ENCODE results near the gene IPPK.
"Not testable (repeated sequence)": the region's sequence is repeated elsewhere in the genome, so short reads cannot be mapped to it uniquely, and the experiment has no call there.

Gene IPPK

DNA sequence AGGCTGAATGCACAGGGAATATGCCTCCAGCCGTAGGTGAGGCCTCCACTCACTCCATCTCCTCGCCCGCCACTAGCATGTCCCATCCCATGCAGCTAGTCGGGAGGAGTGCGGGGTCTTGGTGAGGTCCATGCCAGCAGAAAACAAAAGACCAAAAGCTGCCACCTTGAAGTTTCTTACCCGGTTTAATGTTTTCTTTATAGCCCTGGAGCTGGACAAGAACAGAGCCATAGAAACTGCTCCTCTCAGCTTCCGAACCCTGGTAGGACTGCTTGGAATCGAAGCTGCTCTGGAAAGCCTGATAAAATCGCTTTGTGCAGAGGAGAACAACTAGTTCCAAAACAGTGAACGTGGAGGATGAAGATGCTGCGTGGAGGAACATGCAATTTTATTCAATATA lies 57.1 kb downstream of the IPPK start:
- no peak for DNase-seq

DNA sequence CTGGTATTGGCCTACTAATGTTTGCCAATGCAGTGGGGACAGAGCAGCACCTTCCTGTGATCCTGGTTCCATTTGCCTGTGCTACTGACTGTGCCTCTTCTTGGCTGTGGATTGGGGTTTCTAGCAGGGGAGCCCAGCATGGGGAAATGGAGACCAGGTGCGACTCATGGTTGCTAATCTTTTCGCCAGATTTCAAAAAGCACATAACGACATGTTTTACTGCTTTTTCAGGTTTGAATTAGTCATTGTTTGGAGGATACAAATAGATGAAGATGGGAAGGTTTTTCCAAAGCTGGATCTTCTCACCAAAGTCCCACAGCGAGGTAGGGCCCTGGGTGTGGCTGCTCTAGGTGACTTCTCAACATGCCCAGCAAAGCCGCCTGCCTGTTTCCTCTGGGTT lies 57.6 kb downstream of the IPPK start:
- no peak for DNase-seq

DNA sequence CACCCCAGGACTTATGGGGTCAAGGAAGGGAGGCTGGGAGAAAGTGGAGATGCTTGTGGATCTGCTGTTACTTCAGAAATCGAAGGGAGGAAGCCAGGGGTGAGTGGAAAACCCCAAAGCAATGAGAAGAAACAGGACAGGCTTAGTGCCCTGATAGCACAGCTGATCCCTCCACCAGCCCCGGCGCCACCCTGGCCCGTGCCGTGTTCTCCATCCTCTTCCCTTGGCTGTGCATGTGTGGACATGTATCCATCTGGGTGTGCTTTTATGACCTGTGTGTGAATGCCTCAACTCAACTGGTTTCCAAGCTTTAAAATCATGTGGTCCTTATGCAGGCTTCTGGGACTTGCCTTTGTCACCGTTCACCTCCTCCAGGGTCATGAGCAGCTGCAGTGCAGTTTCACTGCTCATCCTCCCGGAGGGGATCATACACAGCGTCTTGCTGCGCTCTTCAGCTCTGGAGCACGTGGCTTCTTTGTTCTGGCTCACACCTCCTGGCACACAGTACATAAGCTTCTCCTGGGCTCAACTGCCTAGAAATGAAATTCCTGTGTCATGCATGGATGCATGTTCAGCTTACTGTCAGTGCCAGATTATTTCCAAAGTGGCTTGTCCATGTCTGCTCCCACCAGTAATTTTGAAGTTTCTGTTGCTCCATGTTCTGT lies 58.2 kb downstream of the IPPK start:
- peak in 1 of 2 experiments; percentile 16 for DNase-seq

DNA sequence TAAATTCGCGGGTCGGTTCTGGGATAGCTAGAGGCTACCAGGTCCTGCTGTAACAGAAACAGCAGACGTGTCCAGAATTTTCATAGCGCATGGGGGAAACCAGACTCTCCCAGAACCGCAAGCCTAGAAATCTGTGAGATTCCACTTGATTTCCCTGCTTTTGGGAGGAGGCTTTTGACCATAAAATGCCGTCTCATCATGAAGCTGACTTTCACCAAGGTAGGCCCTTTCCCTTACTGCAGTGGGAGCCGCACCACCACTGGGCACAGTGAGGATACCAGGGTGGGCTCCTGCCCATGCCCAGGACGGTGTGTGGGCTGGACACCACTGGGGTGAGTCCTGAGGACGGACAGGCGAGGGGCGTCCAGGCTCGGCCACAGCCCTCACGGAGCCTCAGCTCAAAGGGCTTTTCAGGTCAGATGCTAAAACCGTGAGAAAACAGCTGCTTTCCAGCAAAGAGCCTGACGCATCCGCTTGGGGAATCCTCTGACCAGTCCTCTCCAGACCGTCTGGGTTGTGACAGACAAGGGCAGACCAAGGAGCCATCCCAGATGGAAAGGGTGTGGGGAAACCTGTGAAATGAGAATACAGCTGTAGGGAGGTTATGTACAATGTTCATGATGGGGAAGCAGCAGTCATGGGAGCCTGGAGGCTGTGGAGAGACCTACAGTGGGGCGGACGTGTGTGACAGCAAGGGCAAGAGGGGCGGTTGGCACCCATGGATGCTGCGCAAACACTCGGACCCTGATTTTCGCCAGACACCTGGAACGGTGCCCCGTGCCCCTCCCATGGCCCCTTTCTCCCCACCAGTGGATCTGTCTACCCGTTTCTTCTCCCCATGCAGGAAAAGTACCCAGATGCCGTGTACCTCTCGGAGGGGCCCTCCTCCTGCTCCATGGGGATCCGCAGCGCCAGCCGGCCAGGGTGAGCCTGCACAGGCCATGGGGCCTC lies 59.2 kb downstream of the IPPK start:
- no peak for DNase-seq

DNA sequence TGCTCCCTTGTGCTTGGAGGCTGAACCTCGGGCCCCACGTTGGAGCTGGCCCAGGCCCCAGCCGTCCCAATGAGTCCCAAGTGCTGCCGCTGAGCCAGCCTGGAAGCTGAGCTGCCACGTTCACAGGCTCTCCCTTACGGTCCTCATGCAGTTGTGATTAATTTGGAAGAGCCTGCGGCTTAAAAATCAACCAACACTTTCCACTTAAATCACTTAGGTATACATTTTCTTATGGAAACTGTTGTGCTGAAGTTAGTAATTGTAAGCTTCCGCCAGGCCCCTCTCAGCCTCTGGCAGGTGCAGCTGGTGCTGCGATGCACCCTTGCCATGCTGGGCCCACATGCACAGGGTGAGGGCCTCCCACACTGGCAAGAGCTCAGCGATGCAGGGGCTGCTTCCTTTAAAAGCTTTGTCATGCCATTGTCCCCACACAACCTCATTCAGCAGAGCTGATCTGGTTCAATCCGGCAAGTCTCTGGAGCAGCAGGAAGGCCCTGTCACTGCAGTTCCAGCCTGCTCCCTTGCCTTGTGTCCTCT lies 61.0 kb downstream of the IPPK start:
- DNase-seq, result peak in 1 of 2 experiments; percentile 6

DNA sequence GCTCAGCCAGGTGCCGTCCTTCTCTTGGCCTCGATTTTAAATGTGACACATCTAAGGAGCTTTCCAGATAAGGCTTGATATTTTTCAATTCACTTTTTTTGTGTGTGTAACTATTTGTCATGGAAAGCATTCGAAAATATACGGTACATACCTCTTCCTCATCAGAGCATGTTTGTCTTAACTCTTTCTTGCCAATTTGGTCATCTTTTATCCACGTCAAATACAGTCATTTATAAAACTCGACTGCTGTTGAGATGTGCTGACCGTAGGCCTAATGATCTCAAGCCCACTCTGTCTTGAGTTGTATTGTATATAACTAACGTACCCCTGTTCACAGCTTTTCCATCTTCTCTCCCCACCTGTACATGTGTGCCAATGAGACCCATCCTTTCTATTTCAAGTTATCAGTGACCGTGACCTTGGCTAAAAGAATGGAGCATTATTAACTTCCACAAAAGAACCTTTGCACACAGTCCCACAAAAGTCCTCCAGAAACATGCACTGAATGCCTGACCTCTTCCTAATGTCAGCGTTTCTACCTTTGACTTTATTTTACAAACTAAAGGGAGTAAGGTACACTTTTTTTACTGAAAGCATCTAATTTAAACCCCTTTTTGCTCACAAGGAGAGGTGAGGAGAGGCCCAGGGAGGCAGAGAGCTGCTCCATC lies 61.6 kb downstream of the IPPK start:
- no peak for DNase-seq

DNA sequence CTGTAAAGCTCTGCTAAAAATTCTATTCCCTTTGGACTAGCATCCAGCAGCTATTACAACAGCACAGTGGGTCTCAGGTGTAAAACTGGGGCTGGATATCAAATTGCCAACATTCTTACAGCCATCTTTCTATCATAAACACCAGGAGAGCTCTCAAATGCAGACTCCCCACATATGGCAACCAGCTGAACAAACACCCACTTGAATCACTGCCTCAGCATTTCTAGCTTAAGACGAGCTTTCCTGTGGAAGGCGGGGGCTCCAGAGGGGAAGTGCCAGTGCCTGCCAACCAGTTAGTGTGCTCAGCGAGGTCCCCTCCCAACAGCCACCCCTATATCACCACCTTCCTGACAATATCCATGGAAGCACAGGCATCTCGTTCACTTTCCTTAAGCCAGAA lies 62.2 kb downstream of the IPPK start:
- DNase-seq, result no peak

DNA sequence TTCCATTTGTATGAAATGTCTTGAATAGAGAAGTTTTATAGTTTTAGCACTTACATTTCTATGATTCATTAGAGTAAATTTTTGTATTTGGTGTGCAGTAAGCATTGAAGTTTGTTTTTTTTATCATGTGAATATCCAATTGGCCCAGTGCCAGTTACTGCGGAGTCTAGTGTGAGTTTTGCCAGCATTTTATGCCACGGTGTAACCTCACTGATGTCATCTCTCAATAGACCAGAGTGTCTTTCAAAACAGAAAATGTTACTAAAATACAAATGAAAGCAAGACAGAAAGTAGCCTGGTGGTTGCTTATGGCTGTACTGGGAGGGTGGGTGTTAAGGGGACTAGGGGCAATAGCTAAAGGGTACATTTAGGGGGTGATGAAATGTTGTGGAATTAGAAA lies 62.8 kb downstream of the IPPK start:
- DNase-seq, result no peak

DNA sequence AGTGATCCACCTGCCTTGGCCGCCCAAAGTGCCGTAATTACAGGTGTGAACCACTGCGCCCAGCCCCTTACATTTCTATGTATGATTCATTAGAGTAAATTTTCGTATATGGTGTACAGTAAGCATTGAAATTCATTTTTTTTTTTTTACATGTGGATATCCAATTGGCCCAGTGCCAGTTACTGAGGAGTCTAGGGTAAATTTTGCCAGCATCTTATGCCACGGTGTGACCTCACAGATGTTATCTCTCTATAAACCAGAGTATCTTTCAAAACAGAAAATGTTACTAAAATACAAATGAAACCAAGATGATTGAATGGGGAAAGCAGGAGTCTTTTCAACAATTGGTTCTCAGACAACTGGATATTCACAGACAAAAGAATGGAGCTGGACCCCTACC lies 64.7 kb downstream of the IPPK start:
- no peak for DNase-seq

DNA sequence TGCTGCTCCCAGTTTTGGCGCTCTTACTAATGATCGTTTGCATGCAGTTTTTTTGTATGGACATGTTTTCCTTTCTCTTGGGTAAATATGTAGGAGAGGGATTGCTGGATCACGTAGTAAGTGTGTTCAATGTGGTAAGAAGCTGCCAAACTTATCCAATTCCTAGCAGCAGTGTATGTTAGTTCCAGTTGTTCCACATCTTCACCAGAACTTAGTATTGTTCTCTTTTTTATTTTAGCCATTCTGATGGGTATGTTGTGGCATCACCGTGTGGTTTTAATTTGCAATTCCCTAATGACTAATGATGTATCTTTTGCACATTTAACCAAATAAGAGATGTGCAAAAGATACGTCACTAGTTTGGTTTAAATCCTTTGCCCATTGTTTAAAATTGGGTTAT lies 65.9 kb downstream of the IPPK start:
- DNase-seq, result no peak

DNA sequence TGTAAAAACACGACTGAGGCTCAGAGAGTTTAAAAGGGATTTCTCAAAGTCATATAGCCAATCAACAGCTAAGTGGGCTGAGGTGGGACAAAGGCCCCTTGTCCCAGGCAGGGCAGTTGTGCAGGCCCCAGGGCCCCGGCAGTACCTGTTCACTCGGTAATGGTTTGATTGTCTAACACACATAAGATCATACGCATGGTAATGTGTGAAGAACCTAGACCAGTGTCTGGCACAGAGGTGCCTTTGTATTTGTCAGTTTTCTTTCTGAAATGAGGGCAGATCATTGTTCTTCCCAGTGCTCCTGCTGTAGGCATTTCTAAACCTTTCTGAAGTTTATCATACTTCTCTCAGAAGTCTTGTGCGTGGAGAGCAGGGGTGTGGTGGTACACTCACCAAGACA lies 66.8 kb downstream of the IPPK start:
- DNase-seq, result no peak

DNA sequence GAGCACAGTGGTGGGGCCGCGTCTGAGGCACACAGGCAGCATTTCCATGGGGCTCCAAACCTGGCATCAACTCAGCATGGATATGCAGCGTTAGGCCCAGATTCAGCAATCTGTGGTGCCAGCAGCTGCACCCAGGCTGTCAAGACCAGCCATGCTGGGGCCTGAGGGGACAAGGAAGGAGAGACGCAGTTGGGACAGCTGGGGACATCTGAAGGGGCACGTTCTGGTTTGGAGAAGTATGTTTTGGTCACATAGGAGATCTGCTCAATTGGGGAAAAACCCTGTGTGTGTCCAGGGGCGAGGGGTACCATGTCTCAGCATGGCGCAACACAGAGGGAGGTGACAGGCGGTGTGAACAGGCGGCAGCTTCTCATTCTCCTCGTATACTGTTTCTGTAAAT lies 67.5 kb downstream of the IPPK start:
- no peak for DNase-seq

DNA sequence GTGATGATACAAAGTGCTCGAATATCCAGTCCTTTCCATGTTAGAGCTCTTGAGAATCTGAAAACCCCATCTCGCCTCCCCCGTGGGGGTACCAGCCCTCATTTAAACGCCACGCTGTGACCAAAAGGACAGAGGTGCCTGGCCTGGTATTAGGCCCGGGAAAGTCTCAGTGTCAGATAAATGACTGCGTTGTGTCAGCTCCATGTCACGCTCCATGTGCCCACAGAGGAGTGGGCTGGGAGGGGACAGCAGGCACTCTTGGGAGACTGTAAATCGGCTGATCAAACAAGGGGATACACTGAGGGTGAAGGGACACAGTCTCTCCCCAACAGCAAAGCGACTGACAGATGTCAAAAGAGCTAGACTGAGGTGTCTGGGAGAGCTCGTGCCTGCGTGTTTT lies 68.5 kb downstream of the IPPK start:
- no peak for DNase-seq

DNA sequence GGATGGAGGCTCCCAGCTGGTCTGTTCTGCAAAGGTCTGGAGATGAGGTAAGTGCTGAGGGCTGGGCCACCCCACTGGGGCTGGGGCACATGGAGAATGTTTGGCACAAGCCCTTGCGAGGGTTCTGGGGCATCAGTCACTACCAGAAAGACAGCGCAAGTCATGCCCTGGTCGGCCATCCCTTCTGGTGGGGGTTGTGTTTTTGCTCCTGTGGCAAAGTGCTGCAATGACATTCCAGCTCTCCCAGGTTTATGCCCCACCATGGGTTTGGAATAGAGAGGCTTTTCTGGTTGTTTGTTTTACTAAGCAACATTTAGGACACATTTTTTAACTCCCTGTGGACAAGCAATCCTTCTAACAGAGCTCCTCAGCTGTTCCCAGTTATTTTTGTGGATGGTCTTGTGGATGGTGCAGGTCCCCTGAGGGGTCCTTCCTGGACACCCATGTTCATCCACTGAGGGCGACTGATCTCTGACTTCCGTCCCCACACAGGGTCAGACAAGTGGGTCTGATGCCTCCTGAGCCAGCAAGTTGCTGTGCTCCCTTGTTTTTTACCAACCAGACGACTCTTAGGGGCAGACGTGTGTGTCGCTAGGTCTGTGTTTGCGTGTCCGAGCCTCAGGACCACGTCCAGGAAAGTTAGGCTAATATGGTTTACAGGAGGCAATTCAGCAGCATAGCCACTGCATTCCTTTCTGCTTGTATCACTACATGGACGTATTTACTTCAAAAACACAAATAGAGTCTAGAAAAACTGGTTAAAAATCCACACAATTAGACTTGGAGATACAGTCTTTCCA lies 69.3 kb downstream of the IPPK start:
- DNase-seq, result no peak

DNA sequence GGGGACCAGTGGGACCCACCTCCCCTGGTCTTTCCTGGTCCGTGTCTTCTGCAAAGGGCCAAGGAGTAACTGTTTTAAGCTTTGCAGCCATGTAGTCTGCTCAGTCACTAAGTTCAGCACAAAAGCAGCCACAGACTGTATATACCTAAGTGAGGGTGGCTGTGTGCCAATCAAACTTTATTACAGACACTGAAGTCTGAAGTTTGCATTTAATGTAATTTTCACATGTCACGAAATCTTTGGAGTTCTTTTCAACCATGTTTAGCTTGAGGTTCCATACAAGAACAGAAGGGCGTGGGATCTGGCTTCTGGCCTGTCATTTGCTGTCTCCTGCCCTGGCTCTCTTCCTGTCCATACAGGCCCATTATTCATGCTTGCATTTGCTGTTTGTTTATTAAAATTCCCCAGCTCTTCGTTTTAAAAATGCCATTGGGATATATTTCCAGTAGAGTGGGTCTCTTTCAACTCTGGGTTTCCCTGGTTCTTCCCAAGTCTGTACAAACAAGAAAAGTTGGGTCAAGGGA lies 69.9 kb downstream of the IPPK start:
- no peak for DNase-seq

DNA sequence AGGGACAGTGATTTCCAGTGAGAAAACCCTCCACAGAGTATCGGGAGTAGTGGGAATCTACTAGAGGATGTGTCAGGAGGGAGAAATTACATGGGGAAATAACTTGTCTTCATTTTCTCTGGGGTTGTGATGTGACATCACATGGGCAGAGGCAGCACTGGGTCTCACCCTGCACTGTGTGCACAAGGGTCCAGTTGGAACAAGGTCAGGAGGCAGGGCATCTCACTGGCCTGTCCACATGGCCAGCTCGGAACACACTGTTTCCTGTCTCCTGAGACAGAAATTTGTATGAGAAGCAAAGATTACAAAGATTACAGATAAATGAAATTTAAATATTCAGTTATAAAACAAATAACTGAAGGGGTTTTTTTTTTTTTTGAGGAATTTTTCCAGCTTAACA lies 71.5 kb downstream of the IPPK start:
- DNase-seq, result no peak

DNA sequence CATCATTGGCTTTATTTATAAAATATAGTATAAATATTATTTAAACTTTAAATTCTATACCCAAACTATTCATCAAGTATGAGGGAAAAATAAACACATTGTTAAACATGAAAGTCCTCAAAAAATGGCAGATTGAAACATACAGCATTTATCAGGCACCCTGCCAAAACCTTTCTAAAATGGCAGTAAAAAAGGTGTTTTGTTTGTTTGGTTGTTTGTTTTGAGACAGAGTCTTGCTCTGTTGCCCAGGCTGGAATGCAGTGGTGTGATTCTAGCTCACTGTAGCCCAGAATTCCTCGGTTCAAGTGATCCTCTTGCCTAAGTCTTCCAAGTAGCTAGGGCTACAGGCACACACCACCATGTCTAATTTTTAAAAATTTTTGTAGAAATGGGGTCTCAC lies 74.0 kb downstream of the IPPK start:
- DNase-seq, result no peak

DNA sequence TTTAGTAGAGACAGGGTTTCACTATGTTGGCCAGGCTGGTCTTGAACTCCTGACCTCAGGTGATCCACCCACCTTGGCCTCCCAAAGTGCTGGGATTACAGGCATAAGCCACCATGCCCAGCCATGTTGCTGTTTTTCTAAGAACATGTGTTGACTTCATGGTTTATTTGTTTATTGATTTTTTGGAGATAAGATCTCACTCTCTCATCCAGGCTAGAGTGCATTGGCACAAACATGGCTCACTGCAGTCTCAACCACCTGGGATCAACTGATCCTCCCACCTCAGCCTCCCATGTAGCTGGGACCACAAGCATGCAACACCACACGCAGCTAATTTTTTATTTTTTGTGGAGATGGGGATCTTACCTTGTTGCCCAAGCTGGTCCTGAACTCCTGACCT lies 74.9 kb downstream of the IPPK start:
- DNase-seq, result not testable (repeated sequence)

DNA sequence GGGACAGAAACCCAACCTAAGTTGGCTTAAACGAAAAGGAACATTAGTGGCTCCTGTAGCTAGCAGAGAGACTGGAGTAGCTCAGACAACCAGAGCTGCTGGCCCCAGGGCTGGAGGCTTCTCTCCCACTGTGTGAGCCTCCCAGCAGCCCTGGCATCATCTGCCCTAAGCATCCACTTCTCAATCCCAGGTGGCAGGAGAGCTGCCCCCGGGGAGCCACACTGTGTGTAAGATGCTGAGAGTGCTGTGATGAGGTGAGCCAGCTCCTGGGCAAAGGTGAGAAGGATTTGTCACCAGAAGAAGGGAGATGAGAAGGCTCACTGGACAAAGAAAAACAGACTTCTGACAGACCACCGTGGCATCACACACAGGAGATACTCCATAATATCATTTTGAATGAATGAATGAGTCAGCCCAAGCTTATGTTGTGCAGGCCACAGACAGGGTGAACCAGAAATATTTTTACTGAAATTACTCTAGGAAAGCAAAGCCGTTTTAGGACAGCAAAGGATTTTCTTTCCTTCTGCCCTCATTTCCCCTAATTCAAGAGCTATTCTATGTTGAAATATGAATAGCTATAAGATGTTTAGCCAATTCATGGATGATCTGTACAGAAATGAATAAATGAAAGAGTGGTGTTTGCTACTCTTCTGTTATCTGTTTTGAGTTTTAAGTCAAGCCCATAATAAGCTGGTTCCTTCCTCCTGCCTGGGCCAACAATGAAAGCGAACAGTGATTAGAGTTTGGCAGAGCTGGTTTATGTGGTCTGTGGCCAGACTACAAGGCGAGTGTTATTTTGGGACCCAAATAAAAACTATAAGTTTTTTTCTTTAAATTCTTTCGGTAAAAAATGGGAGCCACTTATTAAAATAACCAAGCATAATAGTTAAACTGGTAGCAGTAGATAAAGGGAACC lies 76.7 kb downstream of the IPPK start:
- no peak for DNase-seq

DNA sequence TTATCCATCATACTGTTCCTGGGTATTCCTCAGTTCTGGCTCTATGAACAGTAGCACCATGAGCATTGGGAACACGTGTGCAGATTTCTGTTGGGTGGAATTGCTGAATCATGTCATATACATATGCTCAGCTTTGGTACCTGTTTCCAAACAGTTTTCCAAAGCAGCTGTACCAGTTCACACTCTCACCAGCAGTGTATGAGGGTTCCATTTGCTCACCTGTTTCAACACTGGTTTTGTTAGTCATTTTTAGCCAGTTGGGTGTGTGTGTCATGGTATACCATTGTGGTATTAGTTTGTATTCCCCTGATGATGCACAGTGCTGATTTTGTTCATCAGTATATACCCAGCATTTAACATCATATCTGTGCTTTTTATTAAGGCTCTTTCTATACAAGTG lies 77.4 kb downstream of the IPPK start:
- no peak for DNase-seq

DNA sequence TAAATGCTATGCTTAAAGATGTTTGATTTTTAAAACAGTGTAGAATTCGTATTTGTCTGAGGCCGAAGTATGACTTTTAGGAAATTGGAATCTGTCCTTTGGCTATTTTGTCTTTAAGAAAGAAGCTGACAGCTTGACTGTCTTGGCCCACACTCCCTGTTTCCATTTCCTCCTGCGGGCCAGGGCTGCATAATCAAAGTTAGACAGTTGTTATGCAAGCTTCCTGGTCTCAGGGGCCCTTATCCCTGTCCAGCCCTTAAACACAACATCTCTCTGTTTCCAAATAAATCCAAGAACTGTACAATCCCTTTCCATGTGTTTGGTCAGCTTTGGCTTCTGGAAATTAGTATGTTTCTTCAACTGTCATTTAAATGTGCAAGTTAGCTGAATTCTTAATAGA lies 79.6 kb downstream of the IPPK start:
- DNase-seq, result no peak
